HG02884 (cell line): ENCODE data around the gene TOGARAM1.
"Not testable (repeated sequence)": the region's sequence is repeated elsewhere in the genome, so short reads cannot be mapped to it uniquely, and the experiment has no call there.

Experiments used
- ATAC-seq: cut with Tn5 transposase; IDR thresholded peaks from one replicate; pipeline ENCODE4 v1.9.1; 2021; ENCODE audit warnings: mild to moderate bottlenecking, moderate library complexity; ENCODE audit not compliant: unreplicated experiment

TOGARAM1 gene

DNA sequence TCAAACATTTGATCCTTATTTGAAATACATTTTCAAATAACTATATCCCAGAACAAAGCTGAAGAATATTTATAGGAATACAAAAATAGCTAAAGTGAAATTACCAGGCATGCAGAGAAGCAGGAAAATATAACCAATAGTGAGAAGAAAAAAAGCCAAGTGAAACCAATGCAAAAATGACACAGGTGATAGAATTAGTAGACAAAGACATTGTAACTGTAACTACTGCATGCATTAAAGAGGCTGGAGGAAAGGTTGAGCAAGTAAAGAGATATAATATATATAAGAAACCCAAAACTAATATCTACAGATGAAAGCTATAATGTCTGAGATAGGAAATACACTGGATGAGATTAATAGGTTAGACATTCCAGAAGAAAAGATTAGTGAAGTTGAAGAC, 72.7 kb downstream of the TOGARAM1 start:
- ATAC-seq: no peak

DNA sequence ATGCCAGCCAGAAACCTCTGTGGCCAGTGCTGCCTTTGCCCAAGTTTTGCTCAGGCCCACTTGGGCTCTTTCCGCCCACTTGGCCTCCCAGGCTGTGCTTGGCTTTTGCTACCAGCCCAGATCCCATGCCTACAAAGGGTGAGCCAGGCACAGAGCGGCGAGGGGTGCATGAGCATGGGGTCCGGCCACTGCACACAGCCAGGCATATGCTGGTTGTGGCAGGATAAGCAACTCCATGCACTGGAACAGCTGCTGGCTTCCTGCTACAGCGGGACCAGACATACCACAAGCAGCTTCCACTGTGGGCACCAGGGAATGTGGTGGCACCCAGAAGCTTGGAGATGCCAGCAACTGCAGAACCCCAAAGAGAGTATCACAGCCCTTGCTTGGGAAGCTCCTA, 76.3 kb downstream of the TOGARAM1 start:
- ATAC-seq: no peak

DNA sequence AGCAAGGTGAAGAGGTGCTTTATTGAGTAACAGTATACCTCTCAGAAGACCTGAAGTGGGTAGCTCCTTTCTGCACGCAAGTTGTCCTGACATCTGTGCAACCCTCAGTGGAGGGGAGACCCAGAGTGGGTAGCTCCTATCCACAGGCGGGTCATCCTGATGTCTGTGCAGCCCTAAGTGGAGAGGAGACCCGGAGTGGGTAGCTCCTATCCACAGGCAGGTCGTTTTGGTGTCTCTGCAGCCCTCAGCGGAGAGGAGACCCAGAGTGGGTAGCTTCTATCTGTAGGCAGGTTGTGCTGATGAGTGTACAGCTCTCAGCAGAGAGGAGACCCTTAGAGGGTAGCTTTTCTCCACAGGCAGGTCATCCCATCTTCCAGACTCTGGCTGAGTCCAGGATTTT, 76.9 kb downstream of the TOGARAM1 start:
- no peak for ATAC-seq

DNA sequence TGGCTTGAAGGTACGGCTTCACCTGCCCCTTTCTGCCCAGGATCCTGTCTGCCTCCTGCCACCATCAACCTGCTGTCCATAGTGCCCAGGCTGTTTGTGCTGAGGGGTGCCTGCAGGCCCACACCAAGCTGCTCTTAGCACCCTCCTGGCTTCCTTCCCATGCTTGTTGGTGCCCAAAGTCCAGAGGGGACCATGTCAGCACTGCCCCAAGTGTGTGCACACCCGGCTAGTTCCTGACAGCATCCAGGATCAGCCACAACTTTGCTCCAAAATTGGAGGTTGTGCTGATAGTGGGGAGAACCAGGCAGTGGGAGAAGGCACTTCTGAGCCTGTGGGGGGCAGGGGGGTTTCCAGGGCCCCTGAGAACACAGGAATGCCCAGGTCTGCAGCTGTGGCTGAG, 77.4 kb downstream of the TOGARAM1 start:
- ATAC-seq: no peak

DNA sequence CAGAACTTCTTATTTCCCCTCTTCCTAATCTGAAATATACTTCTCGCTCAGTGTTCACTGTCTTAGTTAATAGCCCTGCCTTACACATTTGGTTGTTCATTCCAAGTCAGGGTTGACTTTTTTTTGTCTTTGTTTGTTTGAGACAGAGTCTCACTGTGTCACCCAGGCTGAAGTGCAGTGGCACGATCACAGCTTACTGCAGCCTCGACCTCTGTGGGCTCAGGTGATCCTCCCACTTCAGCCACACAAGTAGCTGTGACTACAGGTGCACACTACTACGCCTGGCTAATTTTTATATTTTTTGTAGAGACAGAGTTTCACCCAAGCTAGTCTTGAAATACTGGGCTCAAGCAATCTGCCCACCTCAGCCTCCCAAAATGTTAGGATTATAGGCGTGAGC, 79.7 kb downstream of the TOGARAM1 start:
- no peak for ATAC-seq

DNA sequence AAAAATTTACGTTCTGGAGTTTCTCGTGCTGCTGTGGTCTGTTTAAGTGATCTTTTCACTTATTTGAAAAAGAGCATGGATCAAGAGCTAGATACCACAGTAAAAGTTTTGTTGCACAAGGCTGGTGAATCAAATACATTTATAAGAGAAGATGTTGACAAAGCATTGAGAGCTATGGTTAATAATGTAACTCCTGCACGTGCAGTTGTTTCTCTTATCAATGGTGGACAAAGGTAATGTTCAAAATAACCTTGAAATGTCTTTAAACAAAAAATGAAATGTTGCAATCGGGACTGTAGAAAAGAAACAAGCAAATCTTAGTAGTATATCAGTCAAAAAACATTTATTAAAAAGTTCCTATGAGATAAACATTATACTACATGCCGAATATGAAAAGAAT, 82.6 kb downstream of the TOGARAM1 start:
- no peak for ATAC-seq

DNA sequence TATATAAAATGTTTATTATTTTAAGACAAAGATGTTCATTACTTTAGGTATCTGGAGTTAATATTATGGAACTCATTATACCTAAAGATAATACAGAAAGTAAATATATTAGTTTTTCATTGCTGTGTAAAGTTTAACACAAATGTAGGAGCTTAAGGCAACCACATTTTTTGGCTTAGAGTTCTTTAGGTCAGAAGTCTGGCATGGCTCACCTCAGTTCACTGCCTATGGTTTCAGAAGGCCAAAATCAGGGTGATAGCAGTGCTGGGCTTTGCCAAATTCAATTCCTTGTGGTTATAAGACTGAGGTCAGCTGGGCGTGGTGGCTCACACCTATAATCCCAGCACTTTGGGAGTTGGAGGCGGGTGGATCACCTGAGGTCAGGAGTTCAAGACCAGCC, 86.4 kb downstream of the TOGARAM1 start:
- no peak for ATAC-seq

DNA sequence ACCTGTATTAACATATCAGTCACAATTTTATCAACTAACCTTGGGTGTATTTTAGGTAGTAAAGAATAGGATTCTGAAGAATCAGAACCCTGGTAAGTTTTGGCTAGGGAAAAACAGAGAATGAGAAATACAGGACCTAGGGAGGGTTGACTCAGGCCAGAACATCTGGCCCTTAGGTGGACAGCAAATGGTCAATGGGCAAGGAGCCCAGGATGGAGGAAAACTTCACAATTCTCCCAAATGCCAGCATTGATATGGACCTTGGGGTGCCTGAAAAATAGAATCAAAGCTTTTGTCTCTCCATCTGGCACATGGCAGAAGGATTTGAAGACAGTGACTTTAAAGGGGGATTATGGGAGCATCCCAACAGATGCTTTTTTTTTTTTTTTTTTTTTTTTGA, 89.2 kb downstream of the TOGARAM1 start:
- ATAC-seq: no peak

DNA sequence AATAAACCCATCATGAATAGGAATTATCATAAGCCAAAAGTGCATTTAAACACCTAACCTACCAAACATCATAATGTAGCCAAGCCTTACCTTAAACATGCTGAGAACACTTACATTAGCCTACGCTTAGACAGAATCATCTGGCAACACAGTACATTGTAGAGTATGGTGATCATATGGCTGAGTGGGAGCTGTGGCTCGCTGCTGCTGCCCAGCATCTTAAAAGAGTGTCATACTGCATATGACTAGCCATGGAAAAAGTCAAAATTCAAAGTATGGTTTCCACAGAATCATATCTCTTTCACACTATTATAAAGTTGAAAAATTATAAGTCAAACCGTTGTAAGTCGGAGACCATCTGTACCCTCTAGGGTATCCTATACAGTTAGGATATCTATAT, 89.9 kb downstream of the TOGARAM1 start:
- no peak for ATAC-seq

DNA sequence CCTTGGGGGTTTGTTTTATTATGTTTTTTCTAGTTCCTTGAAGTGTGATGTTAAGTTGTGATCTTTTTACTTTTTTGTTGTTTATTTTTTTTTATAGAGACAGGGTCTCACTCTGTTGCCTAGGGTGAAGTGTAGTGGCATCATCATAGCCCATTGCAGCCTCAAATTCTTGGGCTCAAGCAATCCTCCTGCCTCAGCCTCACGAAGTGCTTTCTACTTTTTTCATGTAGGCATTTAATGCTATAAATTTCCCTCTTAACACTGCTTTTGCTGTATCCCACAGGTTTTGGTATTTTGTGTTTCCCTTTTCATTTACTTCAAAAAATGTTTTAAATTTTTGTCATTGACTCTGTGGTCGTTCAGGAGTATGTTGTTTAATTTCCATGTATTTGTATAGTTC, 95.4 kb downstream of the TOGARAM1 start:
- no peak for ATAC-seq

DNA sequence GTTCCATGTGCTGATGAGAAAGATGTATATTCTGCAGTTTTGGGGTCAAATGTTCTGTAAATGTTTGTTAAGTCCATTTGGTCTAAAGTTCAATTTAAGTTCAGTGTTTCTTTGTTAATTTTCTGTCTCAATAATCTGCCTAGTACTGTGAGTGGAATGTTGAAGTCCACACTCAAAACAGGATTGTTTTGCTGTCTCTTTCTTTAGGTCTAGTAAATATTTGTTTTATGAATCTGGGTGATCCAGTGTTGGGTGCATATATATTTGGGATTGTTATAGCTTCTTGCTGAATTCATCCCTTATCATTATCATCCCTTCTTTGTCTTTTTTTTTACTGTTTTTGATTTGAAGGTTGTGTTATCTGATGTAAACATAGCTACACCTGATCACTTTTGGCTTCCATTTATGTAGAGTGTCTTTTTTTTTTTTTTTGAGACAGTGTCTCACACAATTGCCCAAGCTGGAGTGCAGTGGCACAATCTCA, 95.9 kb downstream of the TOGARAM1 start:
- ATAC-seq: no peak

DNA sequence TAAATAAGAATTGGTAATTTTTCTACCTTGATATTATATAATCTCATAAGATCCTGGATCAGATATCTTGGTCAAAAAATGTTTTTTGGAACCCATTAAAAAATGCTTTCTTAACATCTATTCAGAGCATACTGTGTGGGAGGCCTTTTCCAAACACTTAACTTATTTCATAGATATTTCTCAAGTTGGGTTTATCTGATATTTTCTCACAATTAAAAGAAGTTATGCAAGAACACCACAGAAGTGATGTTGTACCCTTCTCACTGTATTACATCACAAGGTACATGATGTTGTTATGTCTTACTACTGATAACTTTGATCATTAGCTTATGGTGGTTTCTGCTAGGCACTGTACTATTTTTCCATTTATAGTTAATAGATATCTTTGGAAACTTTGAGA, 98.6 kb downstream of the TOGARAM1 start:
- no peak for ATAC-seq

DNA sequence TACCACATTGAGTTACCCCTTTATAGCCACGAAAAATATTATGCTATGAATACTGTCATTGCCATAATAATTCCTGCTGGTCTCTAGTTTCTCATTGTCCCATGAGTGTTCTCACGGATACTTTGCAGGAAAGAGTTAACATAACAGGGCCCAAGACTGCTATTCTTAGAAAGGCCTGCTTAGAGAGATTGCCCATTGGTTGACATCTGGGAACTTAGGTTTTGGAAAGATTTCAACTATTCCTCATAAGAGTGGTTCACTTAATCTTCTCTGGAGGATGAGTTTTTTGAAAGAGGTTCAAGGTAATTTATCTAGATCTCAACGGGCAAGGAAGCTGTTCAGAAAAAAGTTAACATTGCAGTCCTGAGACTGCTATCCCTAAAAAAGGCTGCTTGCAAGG, 103.5 kb downstream of the TOGARAM1 start:
- no peak for ATAC-seq

DNA sequence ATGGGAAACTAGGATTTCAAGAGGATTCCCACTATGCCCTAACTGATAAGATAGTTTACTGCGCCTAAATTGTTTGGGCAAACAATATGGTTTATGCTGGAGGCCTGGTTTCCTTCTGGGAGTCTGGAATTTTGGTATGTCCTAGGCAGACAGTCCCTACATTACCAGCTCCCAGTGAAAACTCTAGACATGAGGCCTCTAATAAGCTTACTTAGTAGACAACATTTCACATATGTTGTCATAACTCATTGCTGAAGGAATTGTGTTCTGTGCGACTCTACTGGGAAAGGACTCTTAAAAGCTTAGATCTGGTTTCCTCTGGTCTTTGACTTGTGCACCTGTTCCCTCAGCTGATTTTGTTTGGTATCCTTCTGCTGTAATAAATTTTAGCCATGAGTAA, 104.0 kb downstream of the TOGARAM1 start:
- no peak for ATAC-seq

DNA sequence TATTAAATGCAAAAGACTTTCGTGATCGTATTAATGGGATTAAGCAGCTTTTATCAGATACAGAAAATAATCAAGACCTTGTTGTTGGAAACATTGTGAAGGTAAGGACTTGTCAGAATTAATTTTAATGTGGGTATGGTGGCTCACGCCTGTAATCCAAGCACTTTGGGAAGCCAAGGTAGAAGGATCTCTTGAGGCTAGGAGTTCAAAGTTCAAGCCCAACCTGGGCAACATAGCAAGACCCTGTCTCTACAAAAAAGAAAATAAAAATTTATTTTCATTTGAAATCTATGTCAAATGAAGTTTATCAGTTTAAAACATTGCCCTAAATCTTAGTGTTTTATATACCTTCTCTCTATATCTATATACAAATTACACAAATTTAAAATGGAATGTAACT, 104.7 kb downstream of the TOGARAM1 start:
- no peak for ATAC-seq

DNA sequence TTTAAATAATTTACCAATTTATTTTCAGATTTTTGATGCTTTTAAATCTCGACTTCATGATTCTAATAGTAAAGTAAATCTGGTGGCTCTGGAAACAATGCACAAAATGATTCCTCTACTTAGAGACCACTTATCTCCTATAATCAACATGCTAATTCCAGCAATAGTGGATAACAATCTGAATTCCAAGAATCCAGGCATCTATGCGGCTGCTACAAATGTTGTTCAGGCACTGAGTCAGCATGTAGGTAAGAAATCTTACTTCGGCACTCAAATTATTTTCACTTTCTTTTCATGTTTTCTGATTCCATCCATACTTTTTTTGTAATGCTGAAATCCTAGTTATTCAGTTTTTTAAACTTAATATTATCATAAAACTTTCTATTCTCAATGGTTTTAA, 106.4 kb downstream of the TOGARAM1 start:
- ATAC-seq: no peak

DNA sequence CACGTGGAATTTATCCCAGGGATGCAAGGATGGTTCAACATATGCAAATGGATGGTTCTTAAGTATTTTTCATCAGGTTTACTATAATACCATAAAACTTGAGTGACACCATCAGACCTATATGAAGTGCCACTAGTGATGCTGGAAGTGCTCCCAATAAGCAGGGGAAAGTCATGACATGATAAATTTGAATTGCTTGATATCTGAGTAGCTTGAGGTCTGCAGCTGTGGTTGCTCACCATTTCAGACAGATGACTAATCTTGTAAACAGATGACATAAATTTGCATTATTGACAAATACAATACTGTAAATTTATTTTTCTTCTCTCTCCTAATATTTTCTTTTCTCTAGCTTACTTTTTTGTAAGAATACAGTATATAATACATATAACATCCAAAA, 108.2 kb downstream of the TOGARAM1 start:
- ATAC-seq: no peak

DNA sequence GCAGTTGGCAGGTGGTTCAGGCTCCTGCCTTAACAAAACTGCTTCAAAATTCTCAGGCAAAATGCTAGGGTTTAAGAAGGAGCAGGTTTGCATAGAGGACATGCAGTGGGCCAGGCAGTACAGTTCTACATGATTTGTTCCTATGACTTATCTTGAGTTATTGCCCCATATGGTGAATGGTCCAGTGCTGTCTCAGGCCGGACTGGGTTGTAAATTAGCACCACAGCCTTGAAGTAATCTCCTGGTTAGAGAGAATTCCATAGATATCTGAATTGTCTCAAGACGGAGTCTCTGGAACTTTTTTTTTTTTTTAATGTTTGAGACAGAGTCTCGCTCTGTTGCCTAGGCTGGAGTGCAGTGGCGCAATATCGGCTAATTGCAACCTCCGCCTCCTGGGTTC, 110.1 kb downstream of the TOGARAM1 start:
- ATAC-seq: no peak

DNA sequence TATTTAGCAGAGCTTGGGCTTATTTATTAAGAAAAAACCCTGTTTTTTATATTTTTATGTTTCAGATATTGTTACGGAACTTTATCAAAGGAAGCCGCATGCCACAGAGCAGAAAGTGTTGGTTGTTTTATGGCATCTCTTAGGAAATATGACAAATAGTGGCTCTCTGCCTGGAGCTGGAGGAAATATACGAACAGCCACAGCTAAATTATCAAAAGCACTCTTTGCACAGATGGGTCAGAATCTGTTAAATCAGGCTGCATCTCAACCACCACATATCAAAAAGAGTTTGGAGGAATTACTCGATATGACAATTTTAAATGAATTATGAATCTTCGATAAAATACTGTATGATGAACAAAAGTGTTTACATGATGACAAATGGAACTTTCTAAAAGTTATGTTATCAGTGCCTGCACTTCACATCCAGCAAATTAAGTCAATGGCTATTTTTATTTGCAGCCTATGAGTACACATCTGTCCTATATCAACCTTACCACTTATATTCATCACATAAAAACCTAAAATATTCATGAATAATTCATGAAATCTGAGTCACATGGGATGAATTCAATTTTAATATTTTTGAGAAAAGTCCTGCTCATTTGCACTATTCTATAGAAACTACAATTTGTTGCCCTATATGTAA, 111.4 kb downstream of the TOGARAM1 start:
- ATAC-seq: no peak

DNA sequence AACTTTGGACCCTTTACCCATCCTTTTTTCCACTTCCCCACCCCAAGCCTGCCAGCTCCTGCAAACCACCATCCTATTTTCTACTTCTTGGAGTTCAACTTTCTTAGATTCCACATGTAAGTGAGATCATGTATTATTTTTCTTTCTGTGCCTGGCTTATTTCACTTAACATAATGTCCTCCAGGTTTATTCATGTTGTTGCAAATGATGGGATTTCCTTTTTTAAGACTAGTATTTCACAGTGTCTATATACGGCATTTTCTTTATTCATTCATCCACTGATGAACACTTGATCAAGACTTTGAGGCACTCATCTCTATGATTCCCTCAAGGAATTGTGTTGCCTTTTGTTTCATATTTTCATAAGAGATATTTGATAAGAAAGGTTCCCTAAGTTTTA, 116.3 kb downstream of the TOGARAM1 start:
- no peak for ATAC-seq

DNA sequence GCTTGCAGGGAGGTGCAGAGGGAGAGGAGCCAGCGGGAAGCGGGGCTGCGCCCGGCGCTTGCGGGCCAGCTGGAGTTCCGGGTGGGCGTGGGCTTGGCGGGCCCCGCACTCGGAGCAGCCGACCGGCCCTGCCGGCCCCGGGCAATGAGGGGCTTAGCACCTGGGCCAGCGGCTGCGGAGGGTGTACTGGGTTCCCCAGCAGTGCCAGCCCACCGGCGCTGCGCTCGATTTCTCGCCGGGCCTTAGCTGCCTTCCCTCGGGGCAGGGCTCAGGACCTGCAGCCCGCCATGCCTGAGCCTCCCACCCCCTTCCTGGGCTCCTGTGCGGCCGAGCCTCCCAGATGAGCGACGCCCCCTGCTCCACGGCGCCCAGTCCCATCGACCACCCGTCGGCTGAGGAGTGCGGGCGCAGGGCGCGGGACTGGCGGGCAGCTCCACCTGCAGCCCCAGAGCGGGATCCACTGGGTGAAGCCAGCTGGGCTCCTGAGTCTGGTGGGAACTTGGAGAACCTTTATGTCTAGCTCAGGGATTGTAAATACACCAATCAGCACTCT, 118.5 kb downstream of the TOGARAM1 start:
- not testable (repeated sequence) for ATAC-seq

DNA sequence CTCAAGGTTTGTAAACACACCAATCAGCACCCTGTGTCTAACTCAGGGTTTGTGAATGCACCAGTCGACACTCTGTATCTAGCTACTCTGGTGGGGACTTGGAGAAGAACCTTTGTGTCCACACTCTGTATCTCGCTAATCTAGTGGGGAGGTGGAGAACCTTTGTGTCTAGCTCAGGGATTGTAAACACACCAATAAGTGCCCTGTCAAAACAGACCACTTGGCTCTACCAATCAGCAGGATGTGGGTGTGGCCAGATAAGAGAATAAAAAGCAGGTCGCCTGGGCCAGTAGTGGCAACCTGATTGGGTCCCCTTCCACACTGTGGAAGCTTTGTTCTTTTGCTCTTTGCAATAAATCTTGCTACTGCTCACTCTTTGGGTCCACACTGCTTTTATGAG, 119.1 kb downstream of the TOGARAM1 start:
- not testable (repeated sequence) for ATAC-seq

DNA sequence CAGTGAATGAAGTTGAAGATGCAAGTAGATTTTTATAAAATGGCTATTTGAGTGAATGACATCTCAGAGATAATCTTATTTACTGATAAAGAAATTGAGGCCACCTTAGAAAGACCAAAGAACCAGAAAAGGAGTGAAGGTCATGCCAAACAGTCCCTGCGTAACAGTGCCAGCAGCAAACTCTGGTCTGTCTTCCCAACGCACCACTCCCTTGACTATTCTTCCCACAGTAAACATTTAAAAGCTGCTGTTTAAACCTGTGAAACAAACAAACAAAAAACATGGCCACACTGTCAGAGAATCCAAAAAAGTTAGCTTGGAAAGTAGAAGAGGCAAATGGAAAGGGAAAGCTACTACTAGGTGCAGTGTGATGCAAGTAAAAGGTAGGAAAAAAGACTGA, 120.4 kb downstream of the TOGARAM1 start:
- ATAC-seq: no peak
